A673 (cell line): ENCODE measurements around the gene UBASH3B. TPM values are rescaled to one million over a fixed set of nuclear protein-coding genes. Genes with fewer than 3 reads are reported as not detected.

Source experiments
- BruUV-seq: library from RNA; stranded (reverse); fragments of 400-500 nt; replicated peaks from 2 replicates; lab custom pipeline; 2021; lab: Mats Ljungman, UMichigan
- CTCF ChIA-PET: fragments of 300-600 bp; sonication (Branson Sonifier 250); formaldehyde crosslinking; loops from one replicate; lab custom pipeline; 2022; ENCODE audit warnings: antibody characterized with exemption; lab: Charles Lee
- POLR2A ChIA-PET: fragments of 300-600 bp; sonication (Branson Sonifier 250); formaldehyde crosslinking; loops from one replicate; lab custom pipeline; 2022; ENCODE audit warnings: antibody characterized with exemption; ENCODE audit not compliant: low non-redundant PET; lab: Charles Lee
- DNase-seq: peaks from one replicate; pipeline ENCODE4 v3.0.0-alpha.2; 2015; ENCODE audit warnings: low spot score
- H3K27ac ChIP-seq: fragments of 200-600 bp; sonication (generic); 2 replicates; pipeline ENCODE4 v1.5.1; 2016; ENCODE audit warnings: mixed run types, low read depth, mild to moderate bottlenecking, mixed read lengths, antibody characterized with exemption, low read length; ENCODE audit not compliant: poor library complexity, severe bottlenecking
- H3K27me3 ChIP-seq: fragments of 200-600 bp; sonication (generic); replicated peaks from 2 replicates; pipeline ENCODE4 v1.6.1; 2017; ENCODE audit warnings: mixed run types, low read depth, mild to moderate bottlenecking, mixed read lengths, antibody characterized with exemption, low read length; ENCODE audit not compliant: insufficient read depth, poor library complexity
- H3K36me3 ChIP-seq: fragments of 200-600 bp; sonication (generic); 2 replicates; pipeline ENCODE4 v1.6.1; 2016; ENCODE audit warnings: mixed run types, mild to moderate bottlenecking, mixed read lengths, antibody characterized with exemption, low read length; ENCODE audit not compliant: insufficient read depth, poor library complexity, severe bottlenecking
- H3K4me1 ChIP-seq: fragments of 200-600 bp; sonication (generic); 2 replicates; pipeline ENCODE4 v1.6.1; 2017; ENCODE audit warnings: mixed run types, mild to moderate bottlenecking, mixed read lengths, antibody characterized with exemption, low read length; ENCODE audit not compliant: insufficient read depth, poor library complexity, severe bottlenecking
- H3K4me3 ChIP-seq: fragments of 200-600 bp; sonication (generic); 2 replicates; pipeline ENCODE4 v1.5.1; 2016; ENCODE audit warnings: low read depth, mixed run types, mild to moderate bottlenecking, mixed read lengths, low read length; ENCODE audit not compliant: poor library complexity, severe bottlenecking
- H3K9me3 ChIP-seq: fragments of 200-600 bp; sonication (generic); 2 replicates; pipeline ENCODE4 v1.6.1; 2016; ENCODE audit warnings: mixed run types, low read depth, mild to moderate bottlenecking, mixed read lengths, antibody characterized with exemption, low read length; ENCODE audit not compliant: poor library complexity, severe bottlenecking
- EZH2 ChIP-seq: fragments of 200-600 bp; sonication (generic); IDR thresholded peaks from 2 replicates; pipeline ENCODE4 v1.6.1; 2017; ENCODE audit warnings: borderline replicate concordance, low read depth, mild to moderate bottlenecking, mixed read lengths, antibody characterized with exemption, low read length; ENCODE audit not compliant: poor library complexity, severe bottlenecking
- intact Hi-C: fragments of 100-400 bp; cut with micrococcal nuclease; formaldehyde crosslinking; loops from one replicate; pipeline ENCODE4 v1.10.0; 2022; ENCODE audit not compliant: unreplicated experiment
- total RNA-seq: library from RNA; stranded (reverse); gene quantifications from 2 replicates; pipeline ENCODE4 v1.2.3, GENCODE V29; 2021
- TF ChIP-seq, protein P1 (sequence below): fragments of 300-800, 200-600 bp; sonication (generic); conservative IDR thresholded peaks from 2 replicates; pipeline ENCODE4 v1.5.1; 2017; ENCODE audit warnings: low read depth, mild to moderate bottlenecking, antibody characterized with exemption, low read length, moderate library complexity, mixed read lengths

Gene UBASH3B
- total RNA-seq, 1 experiment from 2014 or later: 15.3 TPM

DNA sequence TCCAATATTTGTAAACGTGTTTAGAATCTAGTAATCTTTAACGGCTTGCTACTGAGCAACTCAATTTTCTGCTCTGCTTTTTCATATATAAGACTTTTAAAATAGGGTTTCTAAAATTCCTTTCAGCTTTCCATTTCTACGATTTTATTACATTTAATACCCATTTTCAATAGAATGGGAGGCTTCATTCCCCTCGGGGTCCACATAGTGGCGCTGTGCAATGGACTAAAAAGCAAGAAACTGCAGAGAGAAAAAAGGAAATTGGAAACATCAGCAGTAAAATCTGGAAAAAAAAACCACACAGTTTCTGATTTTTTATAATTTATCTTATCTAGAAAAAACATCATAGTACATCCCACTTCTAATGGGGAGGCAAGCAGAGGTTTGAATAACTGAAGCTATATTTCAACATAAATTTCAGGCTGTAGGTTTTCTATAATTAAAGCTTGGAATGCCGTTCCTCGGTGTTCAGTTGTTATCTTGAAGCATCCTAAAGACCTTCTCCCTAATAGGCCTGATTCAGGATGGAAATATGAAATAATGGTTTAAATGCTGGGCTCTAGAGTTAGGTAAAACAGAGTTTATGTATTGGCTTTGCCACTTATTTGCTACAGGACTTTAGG lies 208.3 kb downstream of the UBASH3B start:
- no peaks in the 10 kb centered on the region for H3K27me3 ChIP-seq
- ChIA-PET CTCF (interaction anchor here (0.6 to 1.7 kb wide), 7 partner anchors 16 to 615 kb away, joined by 3 to 18 read pairs (median 4); no protein-coding TSS in a partner anchor), POLR2A (no interaction called here)
- peak; percentile 71 for DNase-seq
- no peak overlapping the region for H3K27ac ChIP-seq
- no peaks in the 10 kb centered on the region for H3K4me1 ChIP-seq
- H3K9me3 ChIP-seq: no peaks in the 10 kb centered on the region
- BruUV-seq: no TSS peak
- TF ChIP-seq, protein P1, sequence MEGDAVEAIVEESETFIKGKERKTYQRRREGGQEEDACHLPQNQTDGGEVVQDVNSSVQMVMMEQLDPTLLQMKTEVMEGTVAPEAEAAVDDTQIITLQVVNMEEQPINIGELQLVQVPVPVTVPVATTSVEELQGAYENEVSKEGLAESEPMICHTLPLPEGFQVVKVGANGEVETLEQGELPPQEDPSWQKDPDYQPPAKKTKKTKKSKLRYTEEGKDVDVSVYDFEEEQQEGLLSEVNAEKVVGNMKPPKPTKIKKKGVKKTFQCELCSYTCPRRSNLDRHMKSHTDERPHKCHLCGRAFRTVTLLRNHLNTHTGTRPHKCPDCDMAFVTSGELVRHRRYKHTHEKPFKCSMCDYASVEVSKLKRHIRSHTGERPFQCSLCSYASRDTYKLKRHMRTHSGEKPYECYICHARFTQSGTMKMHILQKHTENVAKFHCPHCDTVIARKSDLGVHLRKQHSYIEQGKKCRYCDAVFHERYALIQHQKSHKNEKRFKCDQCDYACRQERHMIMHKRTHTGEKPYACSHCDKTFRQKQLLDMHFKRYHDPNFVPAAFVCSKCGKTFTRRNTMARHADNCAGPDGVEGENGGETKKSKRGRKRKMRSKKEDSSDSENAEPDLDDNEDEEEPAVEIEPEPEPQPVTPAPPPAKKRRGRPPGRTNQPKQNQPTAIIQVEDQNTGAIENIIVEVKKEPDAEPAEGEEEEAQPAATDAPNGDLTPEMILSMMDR: peak; percentile 99
- no peak for TF ChIP-seq EZH2
- intact Hi-C loops: loop anchor here (1.0 to 10.0 kb wide), 2 partner anchors 159 to 611 kb away; no protein-coding TSS in a partner anchor
- no peaks in the 10 kb centered on the region for H3K36me3 ChIP-seq
- no peak overlapping the region for H3K4me3 ChIP-seq

Other genes starting within 250 kb of the UBASH3B start
- gene CRTAM, start 182.8 kb downstream of the UBASH3B start, total RNA-seq: not detected in 2 replicates
- gene JHY, start 227.0 kb downstream of the UBASH3B start, total RNA-seq: 4.2 and 4.4 TPM in 2 replicates